ENCODE data around the gene EIF4E2.
"Not testable (repeated sequence)": the region's sequence is repeated elsewhere in the genome, so short reads cannot be mapped to it uniquely, and the experiment has no call there.

Gene EIF4E2

DNA sequence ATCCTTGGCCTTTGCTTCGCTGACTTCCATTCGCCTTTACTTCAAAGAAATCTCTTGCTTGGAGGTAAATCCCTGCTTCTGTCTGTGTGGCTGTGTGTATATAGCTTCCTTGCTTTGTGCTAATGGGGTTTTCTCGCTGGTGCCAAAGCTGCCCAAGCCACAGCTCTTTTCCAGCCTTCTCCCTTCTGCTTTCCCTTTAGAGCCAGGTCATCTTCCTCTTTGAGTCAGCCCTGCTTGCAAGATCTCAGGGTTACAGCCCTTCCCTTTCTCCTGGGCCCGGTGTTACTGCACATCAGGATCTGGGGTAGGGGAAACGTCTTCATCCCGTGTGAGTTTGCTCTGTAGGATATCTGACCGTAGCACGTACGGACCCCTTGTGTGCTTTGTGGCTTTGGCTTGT is 19.1 kb downstream of the EIF4E2 start:
- no peak overlapping the region for H3K4me3 ChIP-seq (ENCODE audit: low read length)
- TF ChIP-seq, protein P1, sequence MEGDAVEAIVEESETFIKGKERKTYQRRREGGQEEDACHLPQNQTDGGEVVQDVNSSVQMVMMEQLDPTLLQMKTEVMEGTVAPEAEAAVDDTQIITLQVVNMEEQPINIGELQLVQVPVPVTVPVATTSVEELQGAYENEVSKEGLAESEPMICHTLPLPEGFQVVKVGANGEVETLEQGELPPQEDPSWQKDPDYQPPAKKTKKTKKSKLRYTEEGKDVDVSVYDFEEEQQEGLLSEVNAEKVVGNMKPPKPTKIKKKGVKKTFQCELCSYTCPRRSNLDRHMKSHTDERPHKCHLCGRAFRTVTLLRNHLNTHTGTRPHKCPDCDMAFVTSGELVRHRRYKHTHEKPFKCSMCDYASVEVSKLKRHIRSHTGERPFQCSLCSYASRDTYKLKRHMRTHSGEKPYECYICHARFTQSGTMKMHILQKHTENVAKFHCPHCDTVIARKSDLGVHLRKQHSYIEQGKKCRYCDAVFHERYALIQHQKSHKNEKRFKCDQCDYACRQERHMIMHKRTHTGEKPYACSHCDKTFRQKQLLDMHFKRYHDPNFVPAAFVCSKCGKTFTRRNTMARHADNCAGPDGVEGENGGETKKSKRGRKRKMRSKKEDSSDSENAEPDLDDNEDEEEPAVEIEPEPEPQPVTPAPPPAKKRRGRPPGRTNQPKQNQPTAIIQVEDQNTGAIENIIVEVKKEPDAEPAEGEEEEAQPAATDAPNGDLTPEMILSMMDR (conservative IDR thresholded peaks at IDR 0.05; ENCODE audit: low read length): no peak
- no peak for DNase-seq (ENCODE audit: low read depth)

- H3K4me3 ChIP-seq (ENCODE audit: low read length); DNase-seq (ENCODE audit: low read depth): not testable (repeated sequence)
These were observed 20.0 kb downstream of the EIF4E2 start for GRCh38 chr2:232570481-232570880.

DNA sequence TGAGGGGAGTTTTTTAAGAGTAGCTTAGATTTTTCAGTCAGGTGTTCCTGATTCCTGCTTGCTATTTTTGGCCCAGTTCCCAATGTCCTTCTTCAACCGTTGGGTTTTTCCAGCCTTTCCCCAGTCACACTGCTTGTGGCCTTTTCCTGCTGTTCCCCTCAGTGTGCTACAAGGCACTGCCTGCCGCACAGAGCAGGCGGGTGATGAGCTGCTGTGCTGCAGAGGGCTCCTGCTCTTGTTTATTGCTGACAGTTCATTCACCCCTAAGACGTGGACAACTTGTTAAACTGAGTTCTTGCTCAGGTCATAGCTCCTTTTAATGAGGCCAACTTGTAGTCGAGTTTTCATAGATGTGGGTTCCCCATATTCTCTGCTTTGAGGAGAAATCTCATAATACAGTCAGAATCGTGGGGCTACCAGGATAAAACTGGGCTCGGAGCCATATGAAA is 20.6 kb downstream of the EIF4E2 start:
- H3K4me3 ChIP-seq (ENCODE audit: low read length): no peak overlapping the region
- no peak for DNase-seq (ENCODE audit: low read depth)
- TF ChIP-seq, protein P1 (conservative IDR thresholded peaks at IDR 0.05; ENCODE audit: low read length): no peak

- no peak overlapping the region for H3K4me3 ChIP-seq (ENCODE audit: low read length)
- TF ChIP-seq, protein P1 (conservative IDR thresholded peaks at IDR 0.05; ENCODE audit: low read length): no peak
- no peak for DNase-seq (ENCODE audit: low read depth)
These were observed 22.6 kb downstream of the EIF4E2 start for GRCh38 chr2:232573042-232573441.

DNA sequence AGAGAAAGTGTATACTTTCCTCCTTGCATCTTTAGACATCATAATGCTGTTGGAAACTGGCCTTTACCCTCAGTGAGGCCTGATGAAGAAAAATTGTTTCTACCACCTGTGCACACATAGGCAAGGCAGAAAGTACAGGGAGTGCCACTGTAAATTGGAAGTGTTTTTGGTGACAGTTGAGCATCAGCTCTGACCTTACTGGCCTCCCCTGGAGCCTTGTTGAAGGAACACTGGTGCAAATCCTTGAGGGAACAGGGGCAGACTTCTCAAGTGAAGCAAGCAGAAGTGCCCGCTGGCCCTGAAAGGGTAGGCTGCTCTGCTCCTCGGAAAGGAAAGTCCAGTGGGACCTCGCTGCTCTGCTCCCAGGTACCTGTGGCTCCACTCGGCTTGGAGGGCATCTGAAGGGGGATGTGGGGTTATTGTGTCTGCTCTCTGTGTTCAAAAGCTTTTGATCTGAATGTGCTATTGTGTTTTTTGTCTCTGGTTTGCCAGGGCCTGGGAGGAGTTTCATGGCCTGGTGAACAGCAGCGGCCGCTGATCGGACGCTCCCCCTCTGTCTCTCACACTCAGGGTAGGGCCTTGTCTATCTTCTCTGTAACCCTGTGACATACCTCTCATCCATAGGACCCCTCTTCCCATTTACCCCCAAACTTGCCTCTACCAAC is 23.4 kb downstream of the EIF4E2 start:
- TF ChIP-seq, protein P1 (conservative IDR thresholded peaks at IDR 0.05; ENCODE audit: low read length): no peak
- no peak overlapping the region for H3K4me3 ChIP-seq (ENCODE audit: low read length)
- no peak for DNase-seq (ENCODE audit: low read depth)

- TF ChIP-seq, protein P1 (conservative IDR thresholded peaks at IDR 0.05; ENCODE audit: low read length): no peak
- H3K4me3 ChIP-seq (ENCODE audit: low read length): no peak overlapping the region
- DNase-seq (ENCODE audit: low read depth): peak; percentile 38
These were observed 24.4 kb downstream of the EIF4E2 start for GRCh38 chr2:232574674-232575403.

- no peak for DNase-seq (ENCODE audit: low read depth)
- no peak overlapping the region for H3K4me3 ChIP-seq (ENCODE audit: low read length)
- TF ChIP-seq, protein P1 (conservative IDR thresholded peaks at IDR 0.05; ENCODE audit: low read length): no peak
These were observed 24.9 kb downstream of the EIF4E2 start for GRCh38 chr2:232575404-232575746.
